CD4-positive, alpha-beta T cell treated with Interleukin-17A for 4 hours (primary cell): ENCODE measurements around the gene PYGL.
A peak's percentile ranks its signal among the peaks of the same experiment; 100 is the strongest.
"Not testable (repeated sequence)": the region's sequence is repeated elsewhere in the genome, so short reads cannot be mapped to it uniquely, and the experiment has no call there.

Experiments used
- DNase-seq: peaks from one replicate; pipeline ENCODE4 v3.0.0-alpha.2; 2020; ENCODE audit warnings: mixed read lengths

The PYGL gene

DNA sequence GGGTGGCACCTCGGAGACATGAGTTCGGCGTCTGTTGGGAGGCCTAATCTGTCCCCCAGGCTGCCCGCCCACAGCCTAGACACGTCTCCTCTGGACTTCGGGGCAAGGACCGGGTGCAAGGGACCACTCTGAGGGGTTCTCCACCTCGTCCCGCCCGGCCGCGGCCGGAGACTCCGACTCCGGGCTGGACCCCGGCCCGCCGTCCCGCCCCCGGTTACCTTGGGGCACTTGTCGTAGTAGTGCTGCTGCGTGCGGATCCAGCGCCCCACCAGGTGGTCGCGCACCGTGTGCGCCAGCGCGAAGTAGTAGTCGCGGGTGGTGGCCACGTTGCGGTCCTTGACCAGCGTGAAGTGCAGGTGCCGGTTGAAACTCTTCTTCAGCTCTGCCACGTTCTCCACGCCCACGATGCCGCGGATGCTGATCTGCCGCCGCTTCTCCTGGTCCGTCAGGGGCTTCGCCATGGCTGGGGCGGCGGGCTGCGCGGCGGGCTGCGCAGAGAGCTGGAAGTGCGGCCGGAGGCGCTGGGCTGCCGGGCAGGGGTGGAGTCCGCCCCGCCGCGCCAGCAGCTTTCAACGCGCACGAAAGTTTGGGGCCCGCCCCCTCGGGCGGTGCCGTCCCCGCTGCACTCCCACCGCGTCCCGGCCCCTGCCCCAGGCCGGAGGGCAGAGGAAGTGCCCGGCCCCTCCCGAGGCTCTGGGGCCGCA is at the start of gene PYGL:
TSS of gene PYGL (minus strand) at position 541 of the 704 bp plus-strand sequence. CDS start at position 461, 80 bp downstream.
- DNase-seq: peak; percentile 29

DNA sequence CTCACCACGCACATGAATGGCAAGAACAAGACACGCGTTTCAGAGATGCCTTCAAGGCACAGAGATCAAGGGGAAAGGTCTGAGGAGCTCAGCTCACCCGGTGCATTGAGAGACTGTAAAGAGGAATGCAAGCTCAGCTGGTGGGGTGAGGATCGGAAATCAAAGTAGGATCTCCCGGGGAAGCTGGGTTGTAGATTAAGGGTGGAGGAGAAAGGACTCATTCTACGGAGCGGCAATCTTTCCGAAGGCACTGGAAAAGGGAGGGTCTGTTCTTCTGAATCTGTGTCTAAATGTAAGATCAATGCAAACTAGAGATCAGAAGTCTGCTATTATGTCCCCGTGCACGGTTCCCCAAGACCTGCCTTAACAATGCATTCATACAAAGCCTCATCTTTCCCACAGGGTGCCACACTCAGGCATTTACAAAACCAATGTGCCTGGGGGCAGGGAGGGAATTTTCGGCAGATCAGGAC is 41.6 kb upstream of the PYGL start:
- DNase-seq: no peak

DNA sequence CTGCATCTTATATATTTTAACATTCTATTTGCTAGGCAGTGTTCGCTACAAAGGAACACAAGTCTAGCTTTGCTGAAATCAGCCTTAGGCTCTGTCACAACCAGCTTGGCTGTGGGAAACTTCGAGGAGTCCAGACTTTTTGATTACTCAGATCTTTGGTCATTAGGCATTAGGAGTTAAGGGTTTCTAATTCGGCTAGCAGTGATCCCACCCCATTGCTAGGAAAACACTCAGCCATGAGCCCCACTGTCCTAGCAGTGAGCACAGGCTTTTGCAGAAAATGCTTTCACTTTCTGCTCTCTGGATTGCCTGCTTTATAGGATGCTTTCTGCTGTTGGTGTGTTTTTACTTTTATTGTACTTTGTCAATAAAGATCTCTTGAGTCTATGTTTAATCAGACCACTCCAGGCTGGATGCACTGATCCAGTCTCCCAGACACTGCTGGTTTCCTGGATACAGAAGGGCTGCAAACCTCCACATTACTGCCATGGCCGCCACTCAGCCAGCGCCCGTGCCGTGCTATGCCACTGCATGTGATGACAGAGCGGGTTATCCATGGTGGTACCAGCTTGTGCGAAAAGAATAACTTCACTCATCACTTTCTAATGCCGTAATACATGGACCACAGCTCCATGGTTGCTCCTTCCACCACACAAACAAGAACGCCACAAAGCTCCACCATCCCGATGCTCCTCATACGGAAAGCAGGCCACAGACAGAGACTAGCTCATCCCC is 41.0 kb upstream of the PYGL start:
- DNase-seq: no peak

DNA sequence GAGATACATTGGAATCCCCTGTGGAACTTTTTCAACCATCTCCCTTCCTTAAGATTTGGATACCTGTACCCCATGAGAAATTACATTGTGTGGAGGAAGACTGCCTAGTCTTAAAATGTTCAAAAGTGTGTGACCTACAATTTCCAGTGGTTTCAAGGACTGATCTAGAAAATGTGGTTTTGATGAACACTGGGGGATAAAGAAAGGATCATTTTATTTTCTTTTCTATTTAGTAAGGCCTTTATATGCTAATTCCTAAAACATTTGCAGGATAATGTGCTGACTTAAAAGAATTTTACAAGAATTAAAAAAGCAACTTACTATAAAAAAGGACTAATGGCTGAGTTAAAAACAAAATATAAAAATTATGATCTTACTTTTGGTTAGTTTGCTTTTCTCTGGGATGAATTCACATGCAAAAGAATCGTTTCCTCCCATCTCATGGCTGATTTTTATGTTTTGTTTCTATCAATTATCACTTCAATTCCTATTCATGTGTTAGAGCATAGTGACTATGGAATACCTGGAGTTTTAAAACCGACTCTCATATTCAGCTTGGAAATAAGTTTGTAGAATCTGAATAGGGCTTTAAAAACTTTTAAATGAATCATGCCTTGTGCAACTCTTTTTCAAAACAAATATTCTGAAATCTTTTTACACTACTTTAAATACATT is 39.9 kb upstream of the PYGL start:
- DNase-seq: no peak

DNA sequence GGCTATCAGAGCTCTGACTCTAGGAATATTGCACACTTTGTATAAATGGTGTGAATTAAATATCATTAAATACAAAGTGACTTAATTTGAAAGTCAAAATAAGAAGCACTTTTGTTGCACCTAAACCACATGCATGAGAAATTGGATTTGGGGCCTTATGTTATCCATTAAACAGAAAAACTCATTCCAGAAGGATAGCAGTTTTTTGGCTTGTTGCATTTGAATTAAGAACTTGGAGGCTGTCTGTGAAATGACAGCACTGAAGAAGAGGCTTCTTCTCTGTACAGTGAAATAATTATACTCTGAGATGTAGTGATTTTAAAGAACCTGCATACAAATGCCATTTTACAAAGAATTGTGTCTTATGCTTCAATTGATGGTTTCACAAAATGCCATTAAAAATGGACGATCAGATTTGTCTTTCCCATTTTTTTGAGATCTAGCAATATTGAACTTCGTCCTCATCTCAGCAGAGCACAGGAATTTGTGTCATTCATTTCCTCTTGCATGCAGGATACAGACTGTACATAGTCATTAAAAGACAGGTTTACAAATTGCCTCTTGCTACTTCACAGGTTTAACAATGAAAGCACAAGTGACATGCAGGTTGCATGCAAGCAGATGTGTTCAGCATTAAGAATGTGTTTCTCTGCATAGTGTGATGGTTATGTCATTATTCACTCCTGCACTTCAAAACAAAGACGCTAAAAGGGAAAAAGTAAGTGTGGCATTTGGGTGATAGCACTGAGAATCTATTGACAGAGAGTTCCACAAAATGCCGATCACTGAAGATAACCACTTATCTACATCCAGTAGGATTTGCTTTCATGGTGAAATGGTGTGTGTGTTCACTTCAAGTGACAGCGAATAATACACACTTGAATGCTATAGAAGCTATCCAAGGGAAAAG is 35.9 kb upstream of the PYGL start:
- no peak for DNase-seq

DNA sequence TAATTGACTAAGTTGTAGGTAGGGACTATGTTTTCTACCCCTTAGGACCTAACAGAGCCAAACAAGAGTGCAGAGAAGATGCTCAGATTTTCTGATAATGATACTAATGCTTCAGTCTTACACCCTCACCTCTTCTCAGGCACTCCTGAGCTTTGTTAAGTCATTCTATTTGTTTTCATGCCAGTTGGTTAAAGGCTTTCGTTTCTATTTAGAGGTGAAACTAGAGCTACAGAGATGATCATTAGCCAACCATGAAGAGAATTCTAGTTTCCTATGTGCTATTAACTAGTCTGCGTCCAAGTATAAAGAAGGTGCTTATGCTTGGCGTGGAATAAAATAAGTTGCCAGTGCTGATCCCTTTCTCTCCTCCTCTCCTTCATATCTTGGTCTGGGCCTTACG is 34.6 kb upstream of the PYGL start:
- no peak for DNase-seq

- no peak for DNase-seq
These were observed 34.2 kb upstream of the PYGL start for GRCh38 chr14:50978529-50978871.

DNA sequence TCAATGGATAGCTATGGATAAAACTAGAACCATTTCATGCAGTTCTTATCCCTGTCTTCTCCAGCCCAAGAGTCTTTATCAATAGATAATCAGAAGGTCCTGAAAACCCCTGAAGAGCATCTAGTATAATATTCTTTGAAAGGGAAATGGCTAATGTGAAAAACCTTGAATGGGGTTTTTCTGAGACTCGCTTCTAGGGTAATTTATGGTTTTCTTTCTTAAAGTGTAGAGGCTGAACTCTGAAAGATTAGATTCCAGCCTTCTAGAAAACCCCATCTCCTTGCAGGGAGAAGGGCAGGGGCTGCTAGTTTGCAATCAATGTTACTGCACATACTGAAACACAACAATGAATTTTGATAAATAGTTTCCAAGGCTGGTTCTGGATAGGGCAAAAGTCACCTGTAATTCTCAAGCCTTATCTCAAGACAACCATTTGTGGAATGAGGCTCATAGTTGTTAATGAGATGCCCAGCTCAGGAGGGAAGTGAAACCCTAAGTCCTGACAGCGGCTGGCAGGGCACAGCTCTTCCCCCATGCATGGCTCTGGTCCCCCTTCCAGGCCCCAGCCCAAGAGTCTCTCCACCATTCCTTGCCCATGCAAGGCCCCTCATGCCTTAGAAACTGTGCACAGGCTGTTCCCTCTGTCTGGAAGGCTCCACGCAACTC is 33.7 kb upstream of the PYGL start:
- DNase-seq: no peak

DNA sequence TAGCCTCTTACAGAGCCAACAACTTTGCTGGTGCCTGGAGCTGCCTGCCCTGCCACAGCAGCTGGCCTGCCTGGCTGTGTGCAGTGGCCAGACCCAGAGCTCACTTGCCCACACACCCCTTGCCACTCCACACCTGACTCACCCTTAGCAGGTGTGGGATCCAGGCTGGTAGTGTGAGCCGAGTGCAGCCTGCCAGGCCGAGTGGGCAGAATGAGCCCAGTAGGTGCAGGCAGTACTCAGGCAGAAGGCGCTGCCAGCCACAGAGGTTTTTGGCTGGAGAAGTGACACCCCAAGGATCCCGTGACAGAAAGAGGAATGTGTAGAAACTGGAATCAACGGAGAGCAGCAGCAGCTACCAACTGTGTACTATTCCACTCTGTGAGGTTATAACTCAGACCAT is 29.8 kb upstream of the PYGL start:
- DNase-seq: no peak

- no peak for DNase-seq
These were observed 28.5 kb upstream of the PYGL start for GRCh38 chr14:50972734-50973133.

DNA sequence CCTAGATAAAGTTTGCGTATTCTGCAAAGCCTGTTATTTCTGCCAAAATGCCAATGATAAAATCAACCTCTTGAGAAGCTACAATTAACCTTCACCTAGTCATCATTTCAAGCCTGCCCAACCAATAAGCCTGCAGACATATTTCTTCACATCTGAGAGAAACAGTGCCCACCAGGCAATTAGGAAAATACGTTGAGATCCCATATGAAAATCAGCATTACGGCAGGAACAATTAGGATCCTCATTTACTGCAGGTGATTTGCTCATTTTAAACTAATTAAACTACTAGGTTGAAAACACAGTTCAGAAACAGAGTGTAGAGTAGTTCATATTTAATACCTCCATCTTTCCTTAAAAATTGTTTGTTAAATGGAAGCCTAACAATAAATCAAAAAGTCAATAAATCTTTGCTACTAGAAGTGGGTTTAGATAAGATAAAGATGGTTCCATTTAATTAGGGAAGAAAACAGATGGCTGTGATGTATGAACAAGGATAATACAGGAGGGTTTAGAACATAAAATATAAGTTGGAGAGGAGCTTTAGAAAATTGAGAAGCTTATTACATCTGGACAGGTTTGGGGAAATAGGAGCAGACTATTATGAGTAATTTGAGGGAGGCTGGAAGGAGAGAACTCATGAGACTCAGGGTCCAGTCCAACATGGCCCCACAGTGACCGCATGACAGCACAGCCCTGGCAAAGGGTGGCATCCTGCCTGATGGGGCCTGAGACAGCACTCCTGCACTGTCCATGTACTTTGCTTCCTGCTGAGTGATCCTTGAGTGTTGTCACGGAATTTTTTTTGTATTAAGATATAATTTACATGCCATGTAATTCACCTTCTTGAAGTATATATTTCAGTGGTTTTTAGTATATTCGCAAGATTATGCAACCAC is 26.9 kb upstream of the PYGL start:
- no peak for DNase-seq

GRCh38 chr14:50967790-50968189 is 23.5 kb upstream of the PYGL start:
- no peak for DNase-seq

- no peak for DNase-seq
These were observed 22.8 kb upstream of the PYGL start for GRCh38 chr14:50967103-50967502.

DNA sequence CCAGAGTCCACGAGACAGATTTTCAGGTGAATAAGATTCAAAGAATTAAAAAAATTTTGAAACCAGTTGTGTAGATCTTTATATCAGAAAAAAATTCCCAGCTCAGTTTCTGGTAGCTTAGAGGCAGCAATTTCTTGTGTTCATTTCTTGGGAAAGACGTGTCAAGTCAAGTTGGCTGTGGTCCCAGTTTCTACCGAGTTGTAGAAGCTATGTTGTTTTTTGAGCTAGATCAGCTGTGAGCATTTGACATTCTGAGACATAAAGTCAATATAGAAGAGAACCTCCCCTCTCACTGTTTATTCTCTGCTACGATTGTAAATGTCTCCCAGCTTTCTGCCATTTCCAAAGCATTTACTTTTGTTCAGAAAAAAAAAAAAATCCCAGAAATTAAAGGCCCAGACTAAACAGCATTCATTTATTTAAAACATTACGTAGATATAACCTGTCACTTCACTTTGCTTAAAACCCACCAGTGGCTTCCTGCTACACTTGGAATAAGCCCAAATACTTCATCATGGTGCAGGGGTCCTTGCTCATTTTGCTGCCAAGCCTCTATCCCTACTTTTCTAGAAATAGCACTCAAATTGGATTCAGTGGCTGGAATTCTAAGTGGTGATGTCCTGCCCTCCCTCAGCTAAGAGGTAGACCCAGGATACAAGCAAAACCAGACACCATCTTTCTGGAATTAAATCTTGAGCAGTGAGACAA is 20.6 kb upstream of the PYGL start:
- DNase-seq: no peak

DNA sequence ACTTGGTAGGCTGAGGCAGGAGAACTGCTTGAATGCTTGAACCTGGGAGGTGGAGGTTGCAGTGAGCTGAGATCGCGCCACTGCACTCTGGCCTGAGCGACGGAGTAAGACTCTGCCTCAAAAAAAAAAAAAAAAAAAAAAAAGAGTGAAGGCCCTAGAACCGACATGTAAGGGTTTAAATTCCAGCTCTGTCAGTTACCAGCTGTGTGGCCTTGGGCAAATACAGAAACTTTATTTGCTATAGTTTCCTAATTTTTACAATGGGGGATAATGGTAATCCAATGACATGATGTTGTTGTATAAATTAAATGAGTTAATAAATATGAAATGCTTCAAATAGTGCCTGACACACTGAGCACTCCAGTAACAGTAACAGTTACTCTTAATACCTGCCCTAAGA is 19.6 kb upstream of the PYGL start:
- DNase-seq: no peak

DNA sequence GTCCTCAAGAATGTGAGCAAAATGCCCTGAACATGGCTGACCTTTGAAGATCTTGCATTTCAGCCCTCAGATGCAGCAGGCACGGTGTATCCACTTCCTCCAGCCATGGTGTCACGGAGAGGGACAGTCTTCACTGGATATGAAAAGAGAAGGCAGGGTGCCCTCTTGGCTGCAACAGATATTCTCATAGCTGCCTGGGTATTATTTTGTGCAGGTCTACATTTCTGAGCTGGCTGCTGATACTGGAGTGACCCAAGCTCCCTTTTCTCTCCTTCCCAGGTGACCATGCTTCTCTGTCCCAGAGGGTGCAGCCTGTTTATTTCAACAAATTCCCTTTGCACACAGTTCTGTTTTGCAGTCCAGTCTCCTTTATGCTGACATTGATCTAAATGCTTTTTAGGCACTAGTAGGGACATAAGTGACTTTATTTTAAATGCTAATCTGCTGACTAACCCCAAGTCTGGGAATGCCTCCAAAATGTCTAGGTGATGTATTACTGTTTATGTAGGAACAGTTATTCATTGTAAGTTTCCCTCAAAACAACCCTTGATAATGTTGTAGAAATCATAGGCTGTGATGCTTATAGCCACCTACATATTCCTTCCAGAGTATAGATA is 17.4 kb upstream of the PYGL start:
- no peak for DNase-seq

DNA sequence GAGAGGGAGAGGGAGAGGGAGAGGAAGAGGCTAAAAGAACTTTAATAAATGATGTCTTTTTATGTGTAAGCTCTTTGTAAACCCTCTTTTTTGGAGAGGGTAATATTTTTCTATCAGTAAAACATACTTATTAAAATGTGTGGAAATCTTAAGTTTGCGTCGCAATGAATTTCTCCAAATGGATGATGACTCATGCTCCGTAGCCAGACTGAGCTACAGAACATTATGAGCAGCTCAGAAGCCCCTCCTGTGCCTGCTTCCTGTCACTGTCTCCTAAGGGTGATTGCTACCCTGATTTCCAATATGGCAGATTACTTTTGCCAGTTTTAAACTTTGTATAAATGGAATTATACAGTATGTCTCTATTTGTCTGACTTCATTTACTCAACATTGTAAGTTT is 13.0 kb upstream of the PYGL start:
- no peak for DNase-seq

DNA sequence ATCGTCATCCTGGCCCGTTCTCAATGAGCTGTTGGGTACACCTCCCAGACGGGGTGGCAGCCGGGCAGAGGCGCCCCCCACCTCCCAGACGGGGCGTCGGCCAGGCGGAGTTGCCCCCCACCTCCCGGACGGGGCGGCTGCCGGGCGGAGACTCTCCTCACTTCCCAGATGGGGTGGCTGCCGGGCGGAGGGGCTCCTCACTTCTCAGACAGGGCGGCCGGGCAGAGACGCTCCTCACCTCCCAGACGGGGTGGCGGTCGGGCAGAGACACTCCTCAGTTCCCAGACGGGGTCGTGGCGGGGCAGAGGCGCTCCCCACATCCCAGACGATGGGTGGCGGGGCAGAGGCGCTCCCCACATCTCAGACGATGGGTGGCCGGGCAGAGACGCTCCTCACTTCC is 12.1 kb upstream of the PYGL start:
- DNase-seq: not testable (repeated sequence)

- DNase-seq: no peak
These were observed 11.2 kb upstream of the PYGL start for GRCh38 chr14:50955373-50956043.
